Measurements from ENCODE around the gene ANKEF1.

DNA sequence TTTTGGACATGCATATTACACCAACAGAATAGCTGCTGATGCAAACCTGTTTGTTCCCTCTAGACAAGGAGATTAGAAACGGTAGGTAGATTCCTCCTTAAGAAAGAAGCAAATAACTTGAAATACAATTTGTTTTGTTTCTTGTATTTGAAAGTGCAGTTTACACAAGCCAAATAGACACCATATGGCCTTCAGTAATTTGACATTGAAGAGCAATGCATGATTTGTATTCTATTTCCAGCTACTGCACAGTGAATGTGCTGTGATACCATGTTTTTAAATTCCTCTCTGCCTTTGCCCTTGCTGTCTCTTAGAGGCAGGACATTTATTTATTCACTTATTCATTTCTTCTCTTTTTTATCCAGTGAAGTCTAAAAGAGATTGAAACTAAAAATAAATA is 31.9 kb upstream of the ANKEF1 start:
- TF ChIP-seq, protein P1, sequence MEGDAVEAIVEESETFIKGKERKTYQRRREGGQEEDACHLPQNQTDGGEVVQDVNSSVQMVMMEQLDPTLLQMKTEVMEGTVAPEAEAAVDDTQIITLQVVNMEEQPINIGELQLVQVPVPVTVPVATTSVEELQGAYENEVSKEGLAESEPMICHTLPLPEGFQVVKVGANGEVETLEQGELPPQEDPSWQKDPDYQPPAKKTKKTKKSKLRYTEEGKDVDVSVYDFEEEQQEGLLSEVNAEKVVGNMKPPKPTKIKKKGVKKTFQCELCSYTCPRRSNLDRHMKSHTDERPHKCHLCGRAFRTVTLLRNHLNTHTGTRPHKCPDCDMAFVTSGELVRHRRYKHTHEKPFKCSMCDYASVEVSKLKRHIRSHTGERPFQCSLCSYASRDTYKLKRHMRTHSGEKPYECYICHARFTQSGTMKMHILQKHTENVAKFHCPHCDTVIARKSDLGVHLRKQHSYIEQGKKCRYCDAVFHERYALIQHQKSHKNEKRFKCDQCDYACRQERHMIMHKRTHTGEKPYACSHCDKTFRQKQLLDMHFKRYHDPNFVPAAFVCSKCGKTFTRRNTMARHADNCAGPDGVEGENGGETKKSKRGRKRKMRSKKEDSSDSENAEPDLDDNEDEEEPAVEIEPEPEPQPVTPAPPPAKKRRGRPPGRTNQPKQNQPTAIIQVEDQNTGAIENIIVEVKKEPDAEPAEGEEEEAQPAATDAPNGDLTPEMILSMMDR (IDR thresholded peaks at IDR 0.05), result no peak
- no peak for TF ChIP-seq POLR2A (IDR thresholded peaks at IDR 0.05)
